ENCODE data around the gene CPSF7.

The CPSF7 gene

DNA sequence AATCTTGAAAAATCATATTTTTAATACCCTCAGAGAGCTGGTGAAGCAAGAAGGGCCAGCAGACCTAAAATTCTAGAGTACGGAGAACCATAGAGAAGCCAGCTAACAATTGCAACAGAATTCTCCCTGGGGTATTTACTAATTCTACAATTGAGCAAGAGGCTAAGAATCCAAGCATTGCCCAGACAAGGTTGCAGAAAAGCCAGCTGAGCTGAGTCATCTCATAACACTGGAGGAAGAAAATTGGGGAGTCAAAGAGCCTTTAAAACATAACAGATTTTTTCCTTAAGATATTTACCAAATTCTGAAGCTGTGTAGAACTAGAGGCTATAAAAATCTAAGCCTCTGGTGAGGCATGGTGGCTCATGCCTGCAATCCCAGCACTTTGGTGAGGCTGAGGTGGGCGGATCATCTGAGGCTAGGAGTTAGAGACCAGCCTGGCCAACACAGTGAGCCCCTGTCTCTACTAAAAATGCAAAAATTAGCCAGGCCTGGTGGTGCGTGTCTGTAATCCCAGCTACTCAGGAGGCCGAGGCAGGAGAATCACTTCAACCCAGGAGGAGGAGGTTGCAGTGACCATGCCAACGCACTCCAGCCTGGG is 51.0 kb downstream of the CPSF7 start:
- no peak for DNase-seq

- DNase-seq = no peak
Measured at GRCh38 chr11:61377461-61378160, 52.2 kb downstream of the CPSF7 start.

DNA sequence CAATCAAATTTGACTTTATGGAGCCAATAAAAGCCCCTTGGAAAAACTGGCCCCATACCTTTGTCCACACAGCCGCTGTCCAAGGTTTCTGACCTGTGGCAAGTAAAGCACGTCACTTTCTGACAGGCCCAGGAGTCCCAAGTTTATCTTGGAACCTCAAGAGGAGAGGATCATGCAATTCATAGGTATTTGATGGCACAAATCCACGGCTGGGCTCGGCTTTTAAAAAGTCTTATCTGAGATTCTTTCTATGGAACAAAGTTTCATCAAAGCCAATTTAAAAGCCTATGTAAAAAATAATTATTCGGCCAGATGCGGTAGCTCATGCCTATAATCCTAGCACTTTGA is 54.0 kb downstream of the CPSF7 start:
- no peak for DNase-seq

GRCh38 chr11:61372659-61373420 is 56.9 kb downstream of the CPSF7 start:
- no peak for DNase-seq

DNA sequence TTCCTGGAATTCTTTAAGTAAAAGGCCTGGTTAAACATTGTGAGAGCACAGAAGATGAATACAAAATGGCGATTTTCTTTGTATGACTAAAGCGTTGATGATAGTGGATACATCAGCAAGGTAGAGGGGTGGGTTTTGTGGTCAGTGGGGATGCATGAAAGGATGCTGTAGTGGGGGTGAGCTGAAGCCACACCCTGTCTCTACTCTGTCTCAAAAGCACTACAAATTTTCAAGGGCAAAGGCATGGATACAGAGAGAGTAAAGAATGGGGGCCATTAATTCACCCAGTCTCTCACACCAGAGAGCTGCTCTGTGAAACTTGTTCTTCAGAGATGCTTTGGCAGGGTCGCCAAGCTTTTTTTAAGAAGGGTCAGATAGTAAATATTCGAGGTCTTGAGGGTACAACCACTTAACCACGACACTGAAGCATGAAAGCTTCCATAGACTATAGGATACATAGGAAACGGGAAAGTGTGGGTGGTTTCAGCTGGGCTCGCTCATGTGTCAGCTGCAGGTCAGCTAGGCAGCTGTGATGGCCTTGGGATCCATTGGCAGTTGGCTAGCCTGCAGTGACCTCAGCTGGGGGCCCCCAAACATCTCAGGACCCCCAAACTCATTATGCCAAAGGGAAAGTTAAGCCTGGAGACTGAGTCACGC is 59.3 kb downstream of the CPSF7 start:
- DNase-seq = no peak

GRCh38 chr11:61369372-61370348 is 60.1 kb downstream of the CPSF7 start:
- no peak for DNase-seq

DNA sequence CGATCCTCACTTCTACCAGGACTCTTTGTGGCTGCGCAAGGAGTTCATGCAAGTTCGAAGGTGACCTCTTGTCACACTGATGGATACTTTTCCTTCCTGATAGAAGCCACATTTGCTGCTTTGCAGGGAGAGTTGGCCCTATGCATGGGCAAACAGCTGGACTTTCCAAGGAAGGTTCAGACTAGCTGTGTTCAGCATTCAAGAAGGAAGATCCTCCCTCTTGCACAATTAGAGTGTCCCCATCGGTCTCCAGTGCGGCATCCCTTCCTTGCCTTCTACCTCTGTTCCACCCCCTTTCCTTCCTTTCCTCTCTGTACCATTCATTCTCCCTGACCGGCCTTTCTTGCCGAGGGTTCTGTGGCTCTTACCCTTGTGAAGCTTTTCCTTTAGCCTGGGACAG is 61.1 kb downstream of the CPSF7 start:
- DNase-seq = no peak

DNA sequence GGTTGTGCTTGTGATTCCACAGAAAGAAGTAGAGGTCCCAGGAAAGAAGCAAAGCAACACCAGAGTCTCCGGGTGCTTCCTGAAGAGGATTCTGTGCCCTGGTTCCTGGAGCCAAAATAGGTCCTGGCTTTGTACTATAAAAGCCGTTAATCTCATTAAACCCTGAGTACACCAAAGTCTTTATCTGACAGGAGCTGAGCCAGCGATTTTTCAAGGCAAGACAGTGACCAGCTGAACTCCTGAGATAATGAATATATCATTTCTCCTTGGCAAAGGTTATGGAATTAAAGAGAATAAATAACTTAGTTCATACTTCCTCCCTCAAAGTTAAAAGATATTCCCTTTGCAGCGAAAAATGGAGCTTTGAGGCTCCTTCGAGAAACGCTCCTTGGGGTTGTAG is 62.4 kb downstream of the CPSF7 start:
- no peak for DNase-seq

DNA sequence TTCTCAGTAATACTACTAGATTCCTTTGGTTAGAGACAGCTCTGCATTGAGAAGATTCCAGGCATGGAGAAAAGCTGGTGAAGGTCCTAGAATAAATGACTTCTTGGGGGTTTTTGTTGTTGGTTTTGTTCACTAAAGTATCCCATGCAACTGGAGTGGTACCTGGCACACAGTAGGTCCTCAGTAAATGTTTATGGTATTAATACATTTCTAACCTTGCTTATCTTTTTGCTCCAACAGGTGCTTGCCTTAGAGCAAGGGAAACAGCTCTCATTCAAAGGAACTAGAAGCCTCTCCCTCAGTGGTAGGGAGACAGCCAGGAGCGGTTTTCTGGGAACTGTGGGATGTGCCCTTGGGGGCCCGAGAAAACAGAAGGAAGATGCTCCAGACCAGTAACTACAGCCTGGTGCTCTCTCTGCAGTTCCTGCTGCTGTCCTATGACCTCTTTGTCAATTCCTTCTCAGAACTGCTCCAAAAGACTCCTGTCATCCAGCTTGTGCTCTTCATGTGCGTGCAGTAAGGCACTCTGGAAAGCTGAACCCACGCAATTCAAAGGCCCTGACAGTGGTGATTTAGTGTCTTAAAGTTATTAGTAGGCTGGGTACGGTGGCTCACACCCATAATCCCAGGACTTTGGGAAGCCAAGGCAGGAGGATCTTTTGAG is 65.6 kb downstream of the CPSF7 start:
- no peak for DNase-seq

- peak; percentile 32 for DNase-seq
Measured at GRCh38 chr11:61362542-61362875, 67.3 kb downstream of the CPSF7 start.

DNA sequence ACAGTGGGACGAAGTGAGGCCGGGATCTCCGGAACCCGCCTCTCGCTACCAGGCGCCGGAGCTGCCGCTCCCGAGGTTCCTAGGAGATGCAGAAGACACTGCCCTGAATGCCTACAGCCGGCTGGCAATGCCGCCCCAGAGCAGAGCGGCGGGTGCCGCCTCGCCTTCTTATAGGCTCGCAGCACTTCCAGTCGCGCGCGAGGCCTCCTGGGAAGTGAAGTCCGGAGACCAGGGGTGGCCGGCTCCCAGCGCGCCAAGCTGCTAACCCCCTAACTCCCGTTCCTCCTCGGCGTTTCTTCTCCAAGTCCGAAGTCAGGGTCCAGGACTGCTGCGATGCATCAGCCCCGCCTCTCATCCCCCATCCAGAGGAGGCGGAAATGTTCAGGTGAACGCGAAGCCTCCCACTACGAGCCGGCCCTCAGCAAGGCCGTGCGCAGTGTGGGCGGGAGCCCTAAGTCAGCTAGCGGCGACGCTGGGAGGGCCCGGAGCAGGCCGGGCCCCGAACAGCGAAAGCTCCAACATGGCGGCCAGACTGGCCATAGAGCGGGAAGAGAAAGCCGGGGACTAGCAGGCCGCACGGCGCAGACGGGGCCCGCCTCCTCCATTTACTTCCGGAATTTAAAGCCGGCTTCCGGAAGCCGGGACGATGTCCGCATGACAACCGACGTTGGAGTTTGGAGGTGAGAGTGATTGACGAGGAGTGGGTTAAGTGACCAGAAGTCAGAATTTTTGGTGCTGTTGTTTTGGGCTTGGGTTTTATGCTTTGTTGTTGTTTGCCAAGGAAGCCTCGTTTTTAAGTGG is 67.8 kb downstream of the CPSF7 start, which contains the start of the genes CYB561A3 and TMEM138:
CYB561A3 (minus strand) TSS at position 142 of the 801 bp plus-strand sequence. CDS start 5,169 bp downstream, outside the sequence.
TMEM138 (plus strand) TSS at position 634 of the 801 bp plus-strand sequence. CDS start 2,017 bp downstream, outside the sequence.
- DNase-seq = peak; percentile 96

- DNase-seq = no peak
Measured at GRCh38 chr11:61361237-61361740, 68.5 kb downstream of the CPSF7 start.

DNA sequence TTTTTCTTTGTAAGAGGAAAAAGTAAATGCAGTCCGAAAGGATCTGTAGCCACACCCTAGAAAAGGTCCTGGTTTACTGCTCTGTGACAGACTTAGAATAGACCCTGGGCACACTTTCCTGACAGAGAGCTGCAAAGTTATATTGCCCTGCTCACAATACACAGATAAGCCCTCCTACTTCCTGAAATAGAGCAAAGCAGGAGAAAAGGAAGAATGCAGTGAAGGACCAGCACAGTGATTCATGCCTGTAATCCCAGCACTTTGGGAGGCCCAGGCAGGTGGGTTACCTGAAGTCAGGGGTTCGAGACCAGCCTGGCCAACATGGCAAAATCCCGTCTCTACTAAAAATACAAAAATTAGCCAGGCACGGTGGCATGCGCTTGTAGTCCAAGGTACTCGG is 70.3 kb downstream of the CPSF7 start:
- DNase-seq = no peak

DNA sequence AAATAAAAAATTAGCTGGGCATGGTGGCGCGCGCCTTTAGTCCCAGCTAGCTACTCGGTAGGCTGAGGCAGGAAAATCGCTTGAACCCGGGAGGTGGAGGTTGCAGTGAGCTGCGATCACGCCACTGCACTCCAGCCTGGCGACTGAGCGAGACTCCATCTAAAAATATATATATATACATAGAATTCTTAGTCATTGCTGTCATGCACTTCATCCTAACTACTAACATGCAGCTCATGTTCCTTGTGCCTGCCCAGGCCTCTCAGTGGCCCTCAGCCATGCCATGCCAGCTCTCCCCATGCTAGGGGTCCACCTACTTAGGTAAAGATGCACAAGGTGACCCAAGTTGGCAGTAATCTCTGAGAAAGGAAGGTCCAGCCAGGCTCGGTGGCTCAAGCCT is 71.2 kb downstream of the CPSF7 start:
- DNase-seq = no peak

GRCh38 chr11:61357894-61358239 is 71.9 kb downstream of the CPSF7 start:
- DNase-seq = no peak

DNA sequence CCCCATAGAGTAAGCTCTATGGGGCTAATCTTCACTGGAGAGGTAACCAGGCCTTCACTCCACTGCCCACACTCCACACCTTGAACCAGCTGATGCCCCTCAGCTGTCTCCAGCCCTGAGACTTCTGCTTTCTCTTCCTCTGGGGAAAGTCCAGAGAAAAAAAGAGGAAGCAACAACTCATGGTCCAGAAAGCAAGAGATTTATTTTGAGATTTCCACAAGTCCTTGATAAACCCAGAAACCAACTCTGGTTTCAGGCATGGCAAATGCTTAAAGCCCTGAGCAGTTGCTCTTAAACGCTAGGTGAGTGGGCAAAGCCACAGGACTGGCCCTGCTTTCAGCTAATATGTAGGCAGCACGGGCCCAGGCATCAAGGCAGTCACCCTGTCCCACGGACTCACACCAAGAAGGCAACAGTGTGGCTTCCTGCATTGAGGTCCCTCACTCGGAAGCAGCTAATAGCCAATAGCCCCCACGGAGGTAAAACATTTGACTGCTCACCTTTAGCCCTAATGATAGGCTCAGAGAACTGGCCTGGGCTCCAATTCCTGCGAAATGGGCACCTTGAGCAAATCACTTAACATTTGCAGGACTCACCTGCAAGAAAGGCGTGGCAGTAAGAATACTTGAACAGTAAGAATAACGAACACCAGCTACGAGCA is 72.4 kb downstream of the CPSF7 start:
- DNase-seq = no peak

DNA sequence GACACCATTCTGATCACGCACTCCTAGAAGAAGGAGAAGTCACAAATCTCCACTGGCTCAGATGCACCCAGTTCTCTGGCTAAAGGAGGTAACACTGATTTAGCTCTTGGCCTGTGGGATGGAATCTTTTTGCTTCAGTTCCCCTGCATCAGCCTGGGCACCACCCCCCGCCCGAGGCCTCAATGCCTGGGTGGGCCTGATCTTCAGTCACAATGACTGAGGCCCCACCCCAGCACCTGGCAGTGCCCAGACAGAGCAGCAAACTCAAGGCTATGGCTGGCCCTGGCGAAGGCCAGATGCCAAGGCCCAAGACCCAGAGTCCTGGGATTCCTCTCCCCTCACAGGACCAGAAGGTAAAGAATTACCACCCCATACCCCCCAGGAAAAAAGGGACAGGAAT is 73.1 kb downstream of the CPSF7 start:
- no peak for DNase-seq

- no peak for DNase-seq
Measured at GRCh38 chr11:61354208-61354607, 75.6 kb downstream of the CPSF7 start.

GRCh38 chr11:61353131-61354067 is 76.4 kb downstream of the CPSF7 start:
- DNase-seq = no peak
